GM12892 (cell line): ENCODE results near the gene USPL1.

Experiments used
- POLR2A ChIP-seq: IDR thresholded peaks from 2 replicates; pipeline ENCODE4 v1.6.1; 2011; ENCODE audit warnings: low read depth, low read length, control low read depth
- POLR2AphosphoS5 ChIP-seq: IDR thresholded peaks from 2 replicates; pipeline ENCODE4 v1.6.1; 2011; ENCODE audit warnings: low read depth, low read length, control low read depth
- TAF1 ChIP-seq: IDR thresholded peaks from 2 replicates; pipeline ENCODE4 v1.6.1; 2011; ENCODE audit warnings: low read depth, mild to moderate bottlenecking, control low read depth, low read length, borderline replicate concordance

- TF ChIP-seq POLR2AphosphoS5: no peak
- TF ChIP-seq POLR2A: no peak
- TF ChIP-seq TAF1: no peak
These were observed 5.7 kb downstream of the USPL1 start for GRCh38 chr13:30623392-30623791.
